ENCODE data around the gene CENPB.
A peak's percentile ranks its signal among the peaks of the same experiment; 100 is the strongest.
"Not testable (repeated sequence)": the region's sequence is repeated elsewhere in the genome, so short reads cannot be mapped to it uniquely, and the experiment has no call there.

The CENPB gene

DNA sequence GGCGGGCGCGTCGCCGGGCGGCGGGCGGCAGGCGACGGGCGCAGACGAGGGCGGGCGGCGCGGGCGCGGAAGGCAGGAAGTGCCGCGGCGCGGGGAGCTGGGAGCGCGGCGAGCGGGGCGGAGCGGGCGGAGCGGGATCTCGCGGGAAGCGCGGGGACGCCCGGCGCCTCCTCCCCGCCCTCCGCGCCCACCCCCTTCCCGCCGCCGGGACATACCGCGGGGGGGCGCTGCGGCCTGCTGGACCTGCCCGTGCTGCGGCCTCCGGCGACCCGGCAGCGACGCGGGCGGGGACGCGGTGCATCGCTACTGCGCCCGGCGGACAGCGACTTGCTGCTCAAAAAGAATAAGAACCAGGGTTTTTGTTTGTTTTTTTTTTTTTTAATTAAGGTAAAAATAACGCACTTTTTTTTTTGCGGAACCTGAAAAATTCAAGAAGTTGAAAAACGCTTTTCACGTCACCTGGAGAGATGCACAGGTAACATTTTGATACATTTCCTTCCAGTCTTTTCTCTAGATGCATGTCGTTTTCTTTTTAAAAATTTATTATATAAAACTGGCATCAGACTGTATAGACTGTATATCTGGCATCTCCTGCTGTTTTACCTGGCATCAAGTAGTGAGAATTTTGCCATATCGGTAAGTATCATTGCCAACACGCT, at the start of gene CENPB:
Gene CENPB (minus strand): TSS at position 76 of the 659 bp plus-strand sequence. CDS start 257 bp downstream, outside the sequence.
- peak; percentile 60 for DNase-seq

DNA sequence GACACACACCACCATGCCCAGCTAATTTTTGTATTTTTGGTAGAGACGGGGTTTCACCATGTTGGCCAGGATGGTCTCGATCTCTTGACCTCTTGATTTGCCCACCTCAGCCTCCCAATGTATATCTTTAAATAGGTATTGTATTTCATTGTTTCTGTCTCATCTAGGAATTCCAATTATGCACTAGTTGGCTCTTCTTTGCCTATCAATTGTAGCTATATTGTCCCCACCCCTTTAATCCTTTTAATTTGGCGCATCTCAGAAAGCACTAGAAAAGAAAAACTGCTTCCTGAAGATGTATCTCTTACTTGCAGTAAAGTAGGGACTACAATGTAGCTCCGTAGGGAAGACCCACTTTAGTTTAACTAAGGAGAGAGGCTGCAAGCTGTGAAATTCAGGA, 49.6 kb upstream of the CENPB start:
- no peak for DNase-seq

- not testable (repeated sequence) for DNase-seq
Measured at GRCh38 chr20:3829891-3830290, 43.4 kb upstream of the CENPB start.

- DNase-seq = no peak
Measured at GRCh38 chr20:3828798-3829197, 42.3 kb upstream of the CENPB start.

- DNase-seq = no peak
Measured at GRCh38 chr20:3826420-3826819, 39.9 kb upstream of the CENPB start.

GRCh38 chr20:3825526-3825925, 39.0 kb upstream of the CENPB start:
- no peak for DNase-seq

DNA sequence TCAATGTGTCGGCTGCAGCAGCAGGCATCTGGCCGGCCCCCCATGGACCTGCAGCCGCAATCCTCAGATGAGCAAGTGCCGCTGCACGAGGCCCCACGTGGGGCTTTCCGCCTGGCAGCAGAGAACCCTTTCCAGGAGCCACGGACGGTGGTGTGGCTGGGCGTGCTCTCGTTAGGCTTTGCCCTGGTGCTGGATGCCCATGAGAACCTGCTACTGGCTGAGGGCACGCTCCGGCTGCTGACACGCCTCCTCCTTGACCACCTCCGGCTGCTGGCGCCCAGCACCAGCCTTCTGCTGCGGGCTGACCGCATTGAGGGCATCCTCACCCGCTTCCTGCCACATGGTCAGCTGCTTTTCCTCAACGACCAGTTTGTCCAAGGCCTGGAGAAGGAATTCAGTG, 37.3 kb upstream of the CENPB start:
- no peak for DNase-seq

- no peak for DNase-seq
Measured at GRCh38 chr20:3821996-3822395, 35.5 kb upstream of the CENPB start.

GRCh38 chr20:3820901-3821727, 34.6 kb upstream of the CENPB start:
- DNase-seq = no peak

DNA sequence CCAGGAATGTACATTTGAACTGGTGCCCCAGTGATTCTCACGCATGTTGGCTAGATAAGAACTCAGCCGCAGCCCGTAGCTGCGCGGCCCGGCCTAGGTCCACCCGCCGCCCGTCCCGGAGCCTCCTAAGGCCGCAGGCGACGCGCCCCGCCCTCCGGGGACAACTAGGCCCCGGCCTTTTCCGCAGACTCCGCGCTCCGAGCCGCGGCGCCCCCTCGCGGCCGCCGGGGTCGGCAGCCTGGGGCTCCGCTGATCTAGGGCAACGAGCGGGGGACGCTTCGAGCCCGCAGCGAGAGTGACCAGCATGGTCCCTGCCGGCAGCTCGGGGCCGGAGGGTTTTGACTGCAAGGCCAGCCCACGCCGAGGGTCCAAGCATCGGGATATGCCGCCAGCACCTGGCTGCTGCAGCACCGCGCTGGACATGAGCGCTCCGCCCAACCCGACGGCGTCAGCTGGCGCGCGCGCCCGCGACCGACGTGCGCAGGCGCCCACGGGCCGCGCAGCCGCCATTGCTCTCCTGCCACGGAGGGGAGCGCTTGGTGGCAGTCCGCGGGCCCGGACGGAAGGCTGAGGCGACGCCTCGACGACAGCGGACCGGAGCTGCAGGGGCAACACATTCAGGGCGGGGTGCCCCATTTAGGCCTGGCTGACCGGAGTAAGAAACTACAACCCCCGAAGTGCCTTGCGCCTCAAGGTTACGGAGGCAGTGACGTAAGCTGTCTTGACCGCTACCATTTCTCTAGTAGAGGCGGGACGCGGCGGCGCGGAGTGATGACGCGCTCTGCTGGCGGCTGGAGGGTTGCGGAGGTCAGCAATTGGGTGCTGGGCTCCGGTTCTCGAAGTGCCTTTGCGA, 33.7 kb upstream of the CENPB start, which contains the start of gene AP5S1:
Gene AP5S1 (plus strand): TSS at position 500 of the 853 bp plus-strand sequence. CDS start 1,571 bp downstream, outside the sequence.
- peak; percentile 81 for DNase-seq

DNA sequence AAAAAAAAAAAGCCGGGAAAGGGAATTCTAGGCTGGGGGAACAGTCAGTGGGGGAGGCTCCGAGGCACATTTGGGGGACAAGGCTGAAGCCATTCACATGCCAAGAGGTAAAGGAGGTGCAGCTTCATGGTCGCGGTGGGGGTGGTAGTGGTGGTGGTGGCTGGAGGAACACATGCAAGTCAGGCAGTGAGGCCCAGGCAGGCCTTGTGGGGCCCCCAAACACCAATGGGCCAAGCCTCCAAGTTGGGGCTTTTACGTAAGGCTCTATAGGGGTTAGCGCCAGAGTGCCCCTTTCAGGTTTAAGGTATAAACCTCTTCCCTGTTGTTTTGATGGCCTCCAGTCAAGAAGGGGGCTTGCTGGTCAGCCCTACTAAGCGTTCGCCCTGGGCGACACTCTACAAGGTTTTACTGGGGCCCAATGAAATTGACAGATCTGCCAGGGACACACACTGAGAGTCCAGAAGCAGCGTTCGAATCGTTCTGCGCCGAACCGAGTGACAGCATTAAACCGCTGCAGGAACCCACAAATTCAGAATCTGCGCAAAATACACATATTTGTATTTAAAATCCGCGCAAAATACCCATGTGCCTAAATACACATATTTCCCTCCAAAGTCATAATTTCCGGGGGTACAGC, 33.0 kb upstream of the CENPB start:
- no peak for DNase-seq

GRCh38 chr20:3818155-3819151, 31.9 kb upstream of the CENPB start:
- DNase-seq = no peak

DNA sequence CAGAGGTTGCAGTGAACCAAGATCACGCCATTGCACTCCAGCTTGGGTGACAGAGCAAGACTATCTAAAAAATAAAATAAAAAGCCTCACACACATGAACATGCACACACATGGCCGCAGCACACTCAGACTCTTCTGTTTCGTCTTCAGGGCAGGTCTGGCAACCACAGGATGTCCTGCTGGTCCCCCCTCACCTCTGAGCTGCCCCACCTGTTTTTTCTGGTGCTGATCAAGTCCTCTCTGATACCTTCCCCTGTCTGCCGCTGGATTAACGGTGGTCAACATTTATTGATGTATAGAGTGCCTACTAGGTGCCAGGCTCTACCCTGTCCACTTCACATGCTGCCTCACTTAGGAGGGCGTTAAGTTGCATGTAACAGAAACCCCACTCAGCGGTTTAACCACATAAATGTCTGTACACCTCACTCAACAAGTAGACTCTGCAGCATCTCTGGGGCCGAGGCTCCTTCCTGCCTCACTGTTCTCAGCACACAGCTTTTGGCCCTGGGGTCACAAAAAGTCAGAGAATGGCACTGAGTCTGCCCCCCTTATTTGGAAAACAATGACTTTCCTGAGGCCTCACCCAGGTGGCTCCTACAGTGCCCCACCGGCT, 29.3 kb upstream of the CENPB start:
- DNase-seq = no peak

- DNase-seq = no peak
Measured at GRCh38 chr20:3814928-3815495, 28.5 kb upstream of the CENPB start.

- DNase-seq = no peak
Measured at GRCh38 chr20:3813848-3814581, 27.5 kb upstream of the CENPB start.

- no peak for DNase-seq
Measured at GRCh38 chr20:3812975-3813847, 26.7 kb upstream of the CENPB start.

- no peak for DNase-seq
Measured at GRCh38 chr20:3812259-3812681, 25.7 kb upstream of the CENPB start.

DNA sequence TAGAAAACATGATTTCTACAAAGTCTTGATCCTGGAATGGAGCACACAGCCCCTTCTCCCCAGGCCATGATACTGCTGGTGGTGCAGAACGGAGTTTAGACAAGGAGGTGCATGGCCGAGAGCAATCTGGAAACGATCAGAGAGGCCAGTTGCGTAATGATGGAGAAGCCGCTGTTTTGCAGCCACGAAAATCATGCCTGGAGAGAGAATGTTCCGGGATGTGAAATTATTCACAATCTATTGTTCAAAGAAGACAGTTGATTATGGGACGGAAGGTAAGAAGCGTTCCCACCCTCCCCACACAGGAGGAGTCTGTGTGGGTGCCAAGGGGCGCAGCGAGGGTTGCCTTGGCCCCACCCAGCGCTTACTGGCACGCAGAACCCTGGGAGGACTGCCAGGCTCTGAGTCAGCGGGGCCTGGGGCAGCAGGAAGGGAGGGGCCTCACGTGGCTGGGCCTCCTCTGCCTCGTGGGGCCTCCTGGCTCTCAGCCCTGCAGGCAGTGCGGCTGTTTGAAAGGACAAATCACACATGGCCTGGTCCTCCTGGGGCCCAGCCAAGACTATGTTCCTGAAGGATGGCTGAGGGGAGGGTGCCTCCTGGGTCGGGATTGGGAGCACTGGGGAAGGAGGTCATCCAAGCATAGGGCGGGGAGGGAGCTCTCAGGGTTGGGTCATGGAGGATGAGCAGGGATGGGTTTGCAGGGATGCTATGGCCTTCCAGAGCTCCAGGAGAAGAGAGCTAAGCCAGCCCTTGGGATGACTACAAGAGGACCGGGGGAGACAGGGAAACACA, 25.1 kb upstream of the CENPB start:
- peak; percentile 78 for DNase-seq

Data from NCI-H2107 (cell line).